Measurements from ENCODE around the gene PTCSC3.

Gene PTCSC3

GRCh38 chr14:36176524-36176923, at the start of gene PTCSC3:
PTCSC3 (minus strand) TSS chr14:36176722.
- peak; percentile 55 to 62 for DNase-seq (ENCODE audit: low read depth in 2 of 2)

- DNase-seq (ENCODE audit: low read depth in 2 of 2): no peak
These were observed 49.6 kb upstream of the PTCSC3 start for GRCh38 chr14:36226164-36226563.

GRCh38 chr14:36224176-36224575, 47.7 kb upstream of the PTCSC3 start:
- no peak for DNase-seq (ENCODE audit: low read depth in 2 of 2)

GRCh38 chr14:36223558-36223957, 47.0 kb upstream of the PTCSC3 start:
- no peak for DNase-seq (ENCODE audit: low read depth in 2 of 2)

- DNase-seq (ENCODE audit: low read depth in 2 of 2): no peak
These were observed 46.5 kb upstream of the PTCSC3 start for GRCh38 chr14:36222952-36223468.

GRCh38 chr14:36222337-36222736, 45.8 kb upstream of the PTCSC3 start:
- DNase-seq (ENCODE audit: low read depth in 2 of 2): no peak

GRCh38 chr14:36221112-36221511, 44.6 kb upstream of the PTCSC3 start:
- no peak for DNase-seq (ENCODE audit: low read depth in 2 of 2)

GRCh38 chr14:36217732-36218131, 41.2 kb upstream of the PTCSC3 start:
- no peak for DNase-seq (ENCODE audit: low read depth in 2 of 2)

GRCh38 chr14:36217027-36217426, 40.5 kb upstream of the PTCSC3 start:
- DNase-seq (ENCODE audit: low read depth in 2 of 2): no peak

GRCh38 chr14:36215217-36215598, 38.7 kb upstream of the PTCSC3 start:
- no peak for DNase-seq (ENCODE audit: low read depth in 2 of 2)

GRCh38 chr14:36214476-36215216, 38.1 kb upstream of the PTCSC3 start:
- DNase-seq (ENCODE audit: low read depth in 2 of 2): no peak

GRCh38 chr14:36212987-36213386, 36.5 kb upstream of the PTCSC3 start:
- DNase-seq (ENCODE audit: low read depth in 2 of 2): no peak

GRCh38 chr14:36212577-36212976, 36.1 kb upstream of the PTCSC3 start:
- DNase-seq (ENCODE audit: low read depth in 2 of 2): no peak

- no peak for DNase-seq (ENCODE audit: low read depth in 2 of 2)
These were observed 32.3 kb upstream of the PTCSC3 start for GRCh38 chr14:36208690-36209278.

GRCh38 chr14:36207500-36207899, 31.0 kb upstream of the PTCSC3 start:
- no peak for DNase-seq (ENCODE audit: low read depth in 2 of 2)

- DNase-seq (ENCODE audit: low read depth in 2 of 2): no peak
These were observed 28.0 kb upstream of the PTCSC3 start for GRCh38 chr14:36204461-36205073.

- no peak for DNase-seq (ENCODE audit: low read depth in 2 of 2)
These were observed 21.9 kb upstream of the PTCSC3 start for GRCh38 chr14:36198378-36198777.

GRCh38 chr14:36194663-36195062, 18.1 kb upstream of the PTCSC3 start:
- DNase-seq (ENCODE audit: low read depth in 2 of 2): no peak

- no peak for DNase-seq (ENCODE audit: low read depth in 2 of 2)
These were observed 16.0 kb upstream of the PTCSC3 start for GRCh38 chr14:36192530-36192929.

- DNase-seq (ENCODE audit: low read depth in 2 of 2): no peak
These were observed 6.9 kb upstream of the PTCSC3 start for GRCh38 chr14:36183402-36183801.

- no peak for DNase-seq (ENCODE audit: low read depth in 2 of 2)
These were observed 4.9 kb upstream of the PTCSC3 start for GRCh38 chr14:36181417-36181816.

- no peak for DNase-seq (ENCODE audit: low read depth in 2 of 2)
These were observed 967 bp upstream of the PTCSC3 start for GRCh38 chr14:36177489-36177888.

All from fibroblast of skin of left biceps (primary cell).